Measurements from ENCODE around the gene ALK. TPM values are rescaled to one million over a fixed set of nuclear protein-coding genes. Genes with fewer than 3 reads are reported as not detected.

Gene ALK
- total RNA-seq, 3 donors from 2014 or later: not detected

DNA sequence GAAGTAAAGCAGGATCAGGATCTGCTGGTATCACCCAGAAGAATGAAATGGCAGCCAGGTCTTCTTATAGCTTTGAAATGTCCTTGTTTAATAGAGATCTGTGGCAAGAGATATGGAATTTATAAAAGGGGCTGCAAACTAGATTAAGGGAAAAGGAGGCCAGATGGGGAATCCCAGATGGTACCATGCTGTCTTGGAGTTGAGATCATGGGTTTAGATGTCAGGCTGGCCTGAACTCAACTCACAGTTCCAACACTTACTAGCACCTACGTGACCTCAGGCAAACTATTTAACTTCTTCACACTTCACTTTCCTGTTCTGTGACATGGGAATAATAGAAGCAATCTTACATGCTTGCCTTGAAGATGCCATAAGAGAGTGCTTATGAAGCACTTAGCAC, 188.2 kb downstream of the ALK start:
- no peak for ATAC-seq
- Mint-ChIP-seq H3K27me3 (ENCODE audit: low read depth) (peaks cover 15% of the 10 kb centered on the region), H3K4me1 (ENCODE audit: low read depth) (no peaks in the 10 kb centered on the region), H3K36me3 (ENCODE audit: insufficient read depth) (no peaks in the 10 kb centered on the region), H3K9me3 (no peaks in the 10 kb centered on the region), H3K4me3 (no peak overlapping the region)
- DNase-seq: no peak

DNA sequence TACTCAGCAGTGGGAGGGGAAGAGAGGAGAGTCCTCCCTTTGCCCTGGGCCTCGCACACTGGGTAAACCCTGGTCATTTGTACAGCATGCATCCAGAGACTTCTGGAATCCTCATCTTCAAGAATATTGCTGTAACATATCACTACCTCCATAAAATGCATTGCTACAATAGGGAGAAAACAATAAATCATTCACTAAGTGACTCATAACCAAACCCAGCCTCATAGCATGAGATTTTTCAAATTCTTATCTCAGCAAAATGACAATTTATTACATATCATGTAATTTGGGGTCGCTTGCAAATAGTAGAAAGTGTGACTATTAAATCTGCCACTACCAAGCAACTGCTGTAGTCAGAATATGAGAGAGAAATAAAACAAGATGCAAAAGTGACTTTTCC, 189.4 kb downstream of the ALK start:
- no peak for DNase-seq
- no peak for ATAC-seq
- Mint-ChIP-seq H3K36me3 (ENCODE audit: insufficient read depth) (no peaks in the 10 kb centered on the region), H3K9me3 (no peaks in the 10 kb centered on the region), H3K27me3 (ENCODE audit: low read depth) (peaks cover 8% of the 10 kb centered on the region), H3K4me3 (no peak overlapping the region), H3K4me1 (ENCODE audit: low read depth) (no peaks in the 10 kb centered on the region)

GRCh38 chr2:29729932-29730331, 191.5 kb downstream of the ALK start:
- Mint-ChIP-seq H3K9me3 (no peaks in the 10 kb centered on the region), H3K4me3 (no peak overlapping the region), H3K27me3 (ENCODE audit: low read depth) (peaks cover 8% of the 10 kb centered on the region)

GRCh38 chr2:29729401-29729800, 192.0 kb downstream of the ALK start:
- H3K4me1 Mint-ChIP-seq (ENCODE audit: low read depth): no peaks in the 10 kb centered on the region
- peaks cover 8% of the 10 kb centered on the region for H3K27me3 Mint-ChIP-seq (ENCODE audit: low read depth)
- H3K36me3 Mint-ChIP-seq (ENCODE audit: insufficient read depth): no peaks in the 10 kb centered on the region
- ATAC-seq (no peak), DNase-seq (no peak)
- H3K9me3 Mint-ChIP-seq: no peaks in the 10 kb centered on the region
- H3K4me3 Mint-ChIP-seq: no peak overlapping the region

More at GRCh38 chr2:29729932-29730331, 191.5 kb downstream of the ALK start:
- ATAC-seq (no peak), DNase-seq (no peak)
- H3K36me3 Mint-ChIP-seq (ENCODE audit: insufficient read depth): no peaks in the 10 kb centered on the region
- H3K4me1 Mint-ChIP-seq (ENCODE audit: low read depth): no peaks in the 10 kb centered on the region

DNA sequence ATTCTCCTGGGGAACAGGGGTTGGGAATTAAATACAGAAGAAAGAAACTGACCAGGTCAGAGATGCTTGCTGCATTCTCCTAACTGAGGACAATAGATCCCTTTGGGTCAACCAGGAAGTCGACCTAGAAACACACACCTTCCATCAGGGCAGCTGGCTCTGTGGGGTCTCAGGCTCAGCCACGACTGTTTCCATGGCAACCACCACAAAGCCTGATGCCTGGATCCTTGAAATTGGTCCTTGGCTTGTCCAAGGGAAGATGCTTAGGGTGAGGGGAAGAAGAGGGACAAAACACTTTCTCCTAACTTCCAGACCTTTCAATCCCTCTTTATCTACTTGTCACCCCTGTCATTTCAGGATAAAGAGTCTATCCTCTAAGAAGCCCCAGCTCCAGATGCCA, 194.4 kb downstream of the ALK start:
- H3K4me1 Mint-ChIP-seq (ENCODE audit: low read depth): no peaks in the 10 kb centered on the region
- no peaks in the 10 kb centered on the region for H3K9me3 Mint-ChIP-seq
- DNase-seq: no peak
- no peak overlapping the region for H3K4me3 Mint-ChIP-seq
- H3K36me3 Mint-ChIP-seq (ENCODE audit: insufficient read depth): no peaks in the 10 kb centered on the region
- H3K27me3 Mint-ChIP-seq (ENCODE audit: low read depth): peaks cover 12% of the 10 kb centered on the region
- ATAC-seq: no peak

GRCh38 chr2:29725610-29726009, 195.8 kb downstream of the ALK start:
- Mint-ChIP-seq H3K4me1 (ENCODE audit: low read depth) (no peaks in the 10 kb centered on the region), H3K36me3 (ENCODE audit: insufficient read depth) (no peaks in the 10 kb centered on the region), H3K4me3 (no peak overlapping the region), H3K9me3 (no peaks in the 10 kb centered on the region), H3K27me3 (ENCODE audit: low read depth) (peaks cover 12% of the 10 kb centered on the region)
- DNase-seq (no peak), ATAC-seq (no peak)

DNA sequence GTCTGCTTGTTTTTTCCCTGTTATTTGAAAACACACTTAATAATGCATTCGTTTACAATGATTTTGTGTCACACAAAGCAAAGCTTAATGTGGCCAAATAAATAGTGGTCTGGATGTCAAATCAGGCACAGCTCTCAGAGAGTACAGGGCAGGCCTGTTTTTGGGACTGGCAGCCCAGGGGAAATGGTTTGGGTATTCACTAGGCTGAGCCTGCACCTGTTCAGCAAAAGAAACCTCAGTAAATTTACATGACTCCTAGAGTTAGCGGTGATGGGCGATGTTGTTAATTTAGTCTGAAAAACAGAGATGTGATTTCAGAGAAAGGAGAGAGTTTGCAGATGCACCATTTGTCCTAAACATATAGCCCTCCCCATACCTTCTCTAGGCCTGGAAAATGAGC, 197.1 kb downstream of the ALK start:
- H3K27me3 Mint-ChIP-seq (ENCODE audit: low read depth): peaks cover 12% of the 10 kb centered on the region
- no peak for ATAC-seq

DNA sequence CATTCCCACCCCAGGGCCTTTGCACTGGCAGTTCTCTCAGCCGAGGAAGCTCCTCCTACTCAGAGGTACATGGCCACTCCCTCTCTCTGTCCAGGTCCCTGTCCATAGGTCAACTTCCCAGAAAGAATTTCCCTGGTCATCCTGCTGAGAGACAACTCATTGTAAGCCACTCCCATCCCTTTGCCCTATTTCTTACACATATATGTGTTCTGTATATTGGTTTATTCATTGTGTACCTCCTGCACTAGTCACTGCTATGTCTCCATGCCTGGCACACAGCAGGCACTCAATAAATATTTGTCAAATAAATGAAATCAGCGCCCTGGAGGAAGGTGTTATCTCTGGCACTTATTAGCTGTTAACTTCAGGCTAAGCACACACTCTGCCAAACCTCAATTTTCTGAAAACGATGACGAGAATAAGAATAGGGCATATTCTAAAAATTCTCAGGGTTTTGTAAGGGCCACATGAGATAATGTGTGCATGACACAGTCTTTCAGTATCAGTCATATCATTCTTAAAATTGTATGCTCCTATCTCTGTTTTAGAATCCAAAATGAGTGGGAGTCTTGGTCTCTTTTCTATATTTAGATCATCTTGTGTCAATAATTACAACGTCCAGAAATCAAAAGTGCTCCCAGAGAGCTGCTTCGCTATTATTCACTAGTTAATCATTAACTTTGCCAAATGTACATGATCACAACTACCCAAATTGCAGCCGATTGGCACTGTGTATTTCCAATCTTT, 198.0 kb downstream of the ALK start:
- DNase-seq (no peak), ATAC-seq (no peak)
- H3K9me3 Mint-ChIP-seq: no peaks in the 10 kb centered on the region

More for the DNA sequence above, 197.1 kb downstream of the ALK start:
- Mint-ChIP-seq H3K4me3 (no peak overlapping the region), H3K36me3 (ENCODE audit: insufficient read depth) (no peaks in the 10 kb centered on the region), H3K9me3 (no peaks in the 10 kb centered on the region), H3K4me1 (ENCODE audit: low read depth) (no peaks in the 10 kb centered on the region)
- no peak for DNase-seq

GRCh38 chr2:29719639-29720038, 201.7 kb downstream of the ALK start:
- Mint-ChIP-seq H3K4me3 (no peak overlapping the region), H3K4me1 (ENCODE audit: low read depth) (no peaks in the 10 kb centered on the region), H3K36me3 (ENCODE audit: insufficient read depth) (no peaks in the 10 kb centered on the region), H3K9me3 (no peaks in the 10 kb centered on the region), H3K27me3 (ENCODE audit: low read depth) (peaks cover 5% of the 10 kb centered on the region)
- ATAC-seq (no peak), DNase-seq (no peak)

More for the DNA sequence above, 198.0 kb downstream of the ALK start:
- no peaks in the 10 kb centered on the region for H3K4me1 Mint-ChIP-seq (ENCODE audit: low read depth)
- H3K4me3 Mint-ChIP-seq: no peak overlapping the region
- no peaks in the 10 kb centered on the region for H3K36me3 Mint-ChIP-seq (ENCODE audit: insufficient read depth)
- peaks cover 9% of the 10 kb centered on the region for H3K27me3 Mint-ChIP-seq (ENCODE audit: low read depth)

GRCh38 chr2:29718076-29718686, 203.2 kb downstream of the ALK start:
- ATAC-seq: no peak
- Mint-ChIP-seq H3K4me1 (ENCODE audit: low read depth) (no peaks in the 10 kb centered on the region), H3K9me3 (no peaks in the 10 kb centered on the region), H3K36me3 (ENCODE audit: insufficient read depth) (no peaks in the 10 kb centered on the region), H3K27me3 (ENCODE audit: low read depth) (peaks cover 5% of the 10 kb centered on the region), H3K4me3 (no peak overlapping the region)
- no peak for DNase-seq

- Mint-ChIP-seq H3K9me3 (no peaks in the 10 kb centered on the region), H3K27me3 (ENCODE audit: low read depth) (peaks cover 6% of the 10 kb centered on the region), H3K36me3 (ENCODE audit: insufficient read depth) (no peaks in the 10 kb centered on the region), H3K4me1 (ENCODE audit: low read depth) (no peaks in the 10 kb centered on the region), H3K4me3 (no peak overlapping the region)
- ATAC-seq (no peak), DNase-seq (no peak)
Measured at GRCh38 chr2:29715655-29716054, 205.7 kb downstream of the ALK start.

- Mint-ChIP-seq H3K4me3 (no peak overlapping the region), H3K27me3 (ENCODE audit: low read depth) (peaks cover 6% of the 10 kb centered on the region), H3K9me3 (no peaks in the 10 kb centered on the region), H3K36me3 (ENCODE audit: insufficient read depth) (no peaks in the 10 kb centered on the region), H3K4me1 (ENCODE audit: low read depth) (no peaks in the 10 kb centered on the region)
- ATAC-seq: no peak
- DNase-seq: no peak
Measured at GRCh38 chr2:29714333-29714732, 207.1 kb downstream of the ALK start.

DNA sequence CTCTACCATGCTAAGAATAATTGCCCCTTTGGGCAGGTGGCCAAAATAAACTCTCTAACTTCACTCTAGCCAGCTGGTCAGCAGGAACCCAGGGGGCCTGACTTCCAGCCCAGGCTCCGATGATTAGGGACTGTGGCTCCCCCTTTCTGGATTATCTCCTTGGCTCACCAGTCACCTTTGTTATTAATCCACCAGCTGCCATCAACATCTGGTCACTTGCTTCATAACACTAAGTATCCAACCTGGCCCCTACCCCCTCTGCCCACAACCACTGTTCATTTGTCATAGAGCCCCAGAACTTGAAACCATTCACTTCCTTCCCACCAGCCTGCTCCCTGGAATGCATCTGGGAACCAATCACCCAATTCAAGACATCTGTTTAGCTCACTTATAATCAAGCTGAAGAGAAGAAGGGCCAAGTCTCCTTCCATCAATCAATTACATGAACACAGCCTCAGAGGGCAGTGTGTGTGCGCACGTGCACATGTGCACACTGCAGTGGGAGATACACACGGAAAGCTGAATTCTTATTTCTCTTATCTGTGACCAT, 215.1 kb downstream of the ALK start:
- peaks cover 5% of the 10 kb centered on the region for H3K27me3 Mint-ChIP-seq (ENCODE audit: low read depth)
- ATAC-seq: no peak
- H3K36me3 Mint-ChIP-seq (ENCODE audit: insufficient read depth): no peaks in the 10 kb centered on the region
- no peaks in the 10 kb centered on the region for H3K4me1 Mint-ChIP-seq (ENCODE audit: low read depth)
- no peak overlapping the region for H3K4me3 Mint-ChIP-seq
- H3K9me3 Mint-ChIP-seq: no peaks in the 10 kb centered on the region
- no peak for DNase-seq

DNA sequence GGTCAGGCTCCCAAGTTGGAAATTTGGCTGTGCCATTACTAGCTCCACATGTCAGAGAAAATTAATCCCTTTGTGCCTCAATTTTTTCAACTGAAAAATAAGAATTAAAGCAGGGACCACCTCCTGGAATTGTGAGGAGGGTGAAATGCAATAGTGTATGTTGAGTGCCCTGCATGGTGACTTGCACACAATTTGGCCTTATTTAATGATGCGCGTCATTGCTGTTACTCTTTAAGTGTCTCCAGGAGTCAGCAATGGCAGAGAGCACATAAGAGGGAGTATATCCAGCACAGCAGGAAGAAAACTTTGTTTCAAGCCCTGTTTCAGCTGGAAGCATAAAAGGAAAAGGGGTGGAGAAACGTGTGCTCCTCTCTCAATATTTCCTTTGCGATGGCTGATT, 215.8 kb downstream of the ALK start:
- Mint-ChIP-seq H3K4me3 (no peak overlapping the region), H3K9me3 (no peaks in the 10 kb centered on the region), H3K4me1 (ENCODE audit: low read depth) (no peaks in the 10 kb centered on the region), H3K27me3 (ENCODE audit: low read depth) (peaks cover 5% of the 10 kb centered on the region), H3K36me3 (ENCODE audit: insufficient read depth) (no peaks in the 10 kb centered on the region)
- ATAC-seq: no peak
- no peak for DNase-seq

GRCh38 chr2:29703336-29703735, 218.1 kb downstream of the ALK start:
- Mint-ChIP-seq H3K4me3 (no peak overlapping the region), H3K4me1 (ENCODE audit: low read depth) (no peaks in the 10 kb centered on the region), H3K9me3 (no peaks in the 10 kb centered on the region), H3K27me3 (ENCODE audit: low read depth) (peaks cover 5% of the 10 kb centered on the region), H3K36me3 (ENCODE audit: insufficient read depth) (no peaks in the 10 kb centered on the region)
- ATAC-seq (no peak), DNase-seq (no peak)
